Bronchial epithelial cell (primary cell): ENCODE data around the gene PHETA1. TPM values are rescaled to one million over a fixed set of nuclear protein-coding genes. Genes with fewer than 3 reads are reported as not detected.
"Not testable (repeated sequence)": the region's sequence is repeated elsewhere in the genome, so short reads cannot be mapped to it uniquely, and the experiment has no call there.

Experiments
- DNase-seq: peaks from one replicate; pipeline ENCODE4 v3.0.0-alpha.2; 2010; ENCODE audit warnings: low read depth
- FAIRE-seq: peaks from 2 replicates; lab custom pipeline; 2011; peaks lifted over from hg19 to GRCh38; lab: Jason Lieb, UNC
- H3K27me3 ChIP-seq: 2 replicates; pipeline ENCODE4 v1.5.1; 2011; ENCODE audit warnings: low read length; ENCODE audit not compliant: control insufficient read depth, insufficient read depth
- H3K36me3 ChIP-seq: 2 replicates; pipeline ENCODE4 v1.5.1; 2011; ENCODE audit warnings: low read length; ENCODE audit not compliant: control insufficient read depth, insufficient read depth
- H3K4me3 ChIP-seq: 2 replicates; pipeline ENCODE4 v1.5.1; 2011; ENCODE audit warnings: mild to moderate bottlenecking, low read depth, low read length, control low read depth
- CTCF ChIP-seq: IDR thresholded peaks from 2 replicates; pipeline ENCODE4 v1.5.1; 2011; ENCODE audit warnings: mild to moderate bottlenecking, moderate library complexity, low read length, control low read depth, inconsistent platforms; ENCODE audit not compliant: insufficient read depth, severe bottlenecking
- total RNA-seq: library from RNA; depleted of rRNA; stranded (reverse); fragments of >200 nt; gene quantifications from 2 replicates; pipeline ENCODE4 v1.2.1, GENCODE V29; 2014

Gene PHETA1
- total RNA-seq, 1 donor from 2014 or later, result 4.5 TPM

DNA sequence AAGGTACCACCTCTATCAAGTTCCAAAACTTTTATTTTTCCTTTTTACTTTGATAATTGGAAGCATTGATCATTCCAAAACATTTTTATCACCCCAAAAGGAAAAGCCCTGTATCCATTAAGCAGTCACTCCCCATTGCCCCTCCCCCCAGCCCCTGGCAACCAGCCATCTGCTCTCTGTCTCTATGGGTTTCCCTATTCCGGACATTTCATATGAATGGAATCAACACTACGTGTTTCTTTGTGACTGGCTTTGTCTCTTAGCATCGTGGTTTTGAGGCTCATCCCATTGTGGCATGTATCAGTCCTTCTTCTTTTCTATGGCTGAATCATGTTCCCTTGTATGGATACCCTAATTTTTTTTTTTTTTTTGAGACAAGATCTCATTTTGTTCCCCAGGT lies 18.0 kb upstream of the PHETA1 start:
- FAIRE-seq, result no peak

DNA sequence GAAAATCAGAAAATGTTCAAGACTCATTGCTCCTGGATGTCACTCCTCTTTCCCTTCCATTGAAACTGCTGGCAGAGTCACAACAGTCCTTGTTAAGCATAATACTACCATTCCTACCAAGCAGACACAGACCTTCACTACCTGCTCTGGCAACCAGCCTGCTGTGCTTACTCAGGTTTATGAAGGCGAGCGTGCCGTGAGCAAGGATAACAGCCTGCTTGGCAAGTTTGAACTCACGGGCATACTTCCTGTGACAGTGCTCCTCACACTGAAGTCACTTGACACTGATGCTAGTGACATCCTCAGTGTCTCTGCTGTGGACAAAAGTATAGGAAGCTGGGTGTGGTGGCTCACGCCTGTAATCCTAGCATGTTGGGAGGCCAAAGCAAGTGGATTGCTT lies 15.7 kb upstream of the PHETA1 start:
- DNase-seq, result peak; percentile 48
- H3K27me3 ChIP-seq, result peaks cover 4% of the 10 kb centered on the region
- H3K36me3 ChIP-seq, result no peaks in the 10 kb centered on the region
- peak; percentile 80 for FAIRE-seq
- H3K4me3 ChIP-seq, result no peak overlapping the region
- TF ChIP-seq CTCF, result no peak

More for the DNA sequence above, 18.0 kb upstream of the PHETA1 start:
- no peak overlapping the region for H3K4me3 ChIP-seq
- peaks cover 1% of the 10 kb centered on the region for H3K27me3 ChIP-seq
- DNase-seq, result no peak
- no peaks in the 10 kb centered on the region for H3K36me3 ChIP-seq
- TF ChIP-seq CTCF, result no peak

- Histone ChIP-seq H3K27me3 (peaks cover 2% of the 10 kb centered on the region), H3K36me3 (no peaks in the 10 kb centered on the region), H3K4me3 (no peak overlapping the region)
- TF ChIP-seq CTCF, result no peak
- no peak for FAIRE-seq
- DNase-seq, result no peak
These were observed 11.2 kb upstream of the PHETA1 start for GRCh38 chr12:111379942-111380554.

DNA sequence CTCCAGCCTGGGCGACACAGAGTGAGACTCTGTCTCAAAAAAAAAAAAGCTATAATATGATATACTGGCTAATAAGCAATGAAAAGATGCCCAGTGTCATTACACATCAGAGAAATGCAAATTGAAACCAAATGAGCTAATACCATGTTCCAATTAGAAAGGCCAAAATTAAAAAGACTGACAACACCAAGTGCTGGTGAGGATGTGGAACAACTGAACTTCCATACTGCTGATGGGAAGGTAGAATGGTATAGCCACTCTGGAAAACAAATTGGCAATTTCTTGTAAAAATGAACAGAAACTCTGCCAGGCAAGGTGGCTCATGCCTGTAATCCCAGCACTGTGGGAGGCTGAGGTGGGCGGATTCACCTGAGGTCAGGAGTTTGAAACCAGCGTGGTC lies 8.5 kb upstream of the PHETA1 start:
- no peak for DNase-seq
- no peak overlapping the region for H3K4me3 ChIP-seq
- peaks cover 2% of the 10 kb centered on the region for H3K27me3 ChIP-seq
- no peak for TF ChIP-seq CTCF
- FAIRE-seq, result no peak
- H3K36me3 ChIP-seq, result no peaks in the 10 kb centered on the region

DNA sequence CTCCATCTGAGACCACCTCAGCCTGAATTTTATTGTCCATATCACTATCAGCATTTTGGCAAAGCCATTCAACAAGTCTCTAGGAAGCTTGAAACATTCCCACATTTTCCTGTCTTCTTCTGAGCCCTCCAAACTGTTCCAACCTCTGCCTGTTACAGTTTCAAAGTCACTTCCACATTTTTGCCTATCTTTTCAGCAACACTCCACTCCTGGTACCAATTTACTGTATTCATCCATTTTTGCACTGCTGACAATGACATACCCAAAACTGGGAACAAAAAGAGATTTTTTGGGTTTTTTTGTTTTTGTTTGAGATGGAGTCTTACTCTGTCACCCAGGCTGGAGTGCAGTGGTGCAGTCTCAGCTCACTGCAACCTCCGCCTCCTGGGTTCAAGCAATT lies 4.3 kb upstream of the PHETA1 start:
- not testable (repeated sequence) for H3K27me3 ChIP-seq, H3K4me3 ChIP-seq, H3K36me3 ChIP-seq, FAIRE-seq, DNase-seq

DNA sequence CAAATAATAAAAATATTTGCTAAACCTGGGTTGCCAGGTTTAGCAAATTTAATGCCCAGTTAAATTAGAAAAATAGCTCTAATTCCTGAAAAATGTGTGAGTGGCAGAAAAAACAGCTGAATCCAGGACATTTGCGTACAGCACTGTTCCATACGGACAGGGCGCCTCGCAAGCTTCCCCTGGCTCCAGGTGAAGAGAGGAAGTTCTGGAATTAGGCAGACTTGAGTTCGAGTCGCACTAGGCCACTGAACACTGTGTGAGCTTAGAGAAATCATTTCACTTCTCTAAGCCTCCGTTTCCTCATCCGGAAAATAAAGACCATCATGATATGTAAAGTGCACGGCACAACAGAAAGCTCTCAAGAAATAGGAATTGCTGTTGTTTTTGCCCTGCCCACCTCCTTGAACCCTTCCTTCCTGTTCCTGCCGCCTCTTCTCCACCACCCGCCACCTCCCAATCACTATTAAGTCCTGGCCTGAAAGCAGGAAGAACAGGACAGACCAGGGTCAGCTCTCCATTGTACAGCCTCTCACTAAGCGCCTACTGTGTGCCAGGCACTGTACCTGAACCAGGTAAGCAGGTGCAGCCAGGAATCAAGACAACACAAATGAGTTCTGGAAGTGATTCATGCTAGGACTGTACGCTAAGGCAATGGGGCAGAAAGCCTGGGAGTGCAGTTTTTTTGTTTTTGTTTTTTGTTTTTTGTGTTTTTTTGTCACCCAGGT lies 763 bp upstream of the PHETA1 start:
- FAIRE-seq (no peak), DNase-seq (no peak)
- peaks cover 1% of the 10 kb centered on the region for H3K36me3 ChIP-seq
- H3K4me3 ChIP-seq, result peak overlapping the region; percentile 80
- H3K27me3 ChIP-seq, result no peaks in the 10 kb centered on the region
- TF ChIP-seq CTCF, result no peak
